ENCODE data around the gene ACSL3. TPM values are rescaled to one million over a fixed set of nuclear protein-coding genes. Genes with fewer than 3 reads are reported as not detected.

Gene ACSL3
- total RNA-seq, 4 donors from 2014 or later: 22.4 to 54.1 (median 42.3) TPM

DNA sequence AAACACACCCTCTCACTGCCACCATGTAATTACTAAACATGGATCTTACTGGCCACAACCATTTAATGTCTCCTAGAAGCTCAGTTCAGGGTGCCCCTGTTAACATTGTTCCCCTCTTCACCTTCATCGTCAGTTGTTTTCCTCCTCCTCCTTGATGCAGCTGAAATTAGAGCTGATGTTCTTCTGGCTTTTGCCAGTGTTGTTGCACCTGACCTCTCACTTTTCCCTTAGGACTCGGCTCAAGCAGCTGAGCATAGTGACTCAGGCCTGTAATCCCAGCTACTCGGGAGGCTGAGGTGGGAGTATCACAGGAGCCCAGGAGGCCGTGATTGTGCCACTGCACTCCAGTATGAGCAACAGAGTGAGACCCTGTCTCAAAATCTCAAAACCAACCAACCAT lies 70.8 kb downstream of the ACSL3 start:
- no peak overlapping the region for H3K4me3 ChIP-seq
- peaks cover 0 to 55% (median 20%) of the 10 kb centered on the region in 4 donors for H3K36me3 ChIP-seq
- H3K27me3 ChIP-seq: no peaks in the 10 kb centered on the region
- no peak overlapping the region for H3K27ac ChIP-seq
- DNase-seq: no peak
- TF ChIP-seq, protein P1, sequence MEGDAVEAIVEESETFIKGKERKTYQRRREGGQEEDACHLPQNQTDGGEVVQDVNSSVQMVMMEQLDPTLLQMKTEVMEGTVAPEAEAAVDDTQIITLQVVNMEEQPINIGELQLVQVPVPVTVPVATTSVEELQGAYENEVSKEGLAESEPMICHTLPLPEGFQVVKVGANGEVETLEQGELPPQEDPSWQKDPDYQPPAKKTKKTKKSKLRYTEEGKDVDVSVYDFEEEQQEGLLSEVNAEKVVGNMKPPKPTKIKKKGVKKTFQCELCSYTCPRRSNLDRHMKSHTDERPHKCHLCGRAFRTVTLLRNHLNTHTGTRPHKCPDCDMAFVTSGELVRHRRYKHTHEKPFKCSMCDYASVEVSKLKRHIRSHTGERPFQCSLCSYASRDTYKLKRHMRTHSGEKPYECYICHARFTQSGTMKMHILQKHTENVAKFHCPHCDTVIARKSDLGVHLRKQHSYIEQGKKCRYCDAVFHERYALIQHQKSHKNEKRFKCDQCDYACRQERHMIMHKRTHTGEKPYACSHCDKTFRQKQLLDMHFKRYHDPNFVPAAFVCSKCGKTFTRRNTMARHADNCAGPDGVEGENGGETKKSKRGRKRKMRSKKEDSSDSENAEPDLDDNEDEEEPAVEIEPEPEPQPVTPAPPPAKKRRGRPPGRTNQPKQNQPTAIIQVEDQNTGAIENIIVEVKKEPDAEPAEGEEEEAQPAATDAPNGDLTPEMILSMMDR (IDR thresholded peaks at IDR 0.05): no peak
- TF ChIP-seq POLR2AphosphoS5 (IDR thresholded peaks at IDR 0.05) (no peak), POLR2A (IDR thresholded peaks at IDR 0.05) (no peak), EP300 (IDR thresholded peaks at IDR 0.05; ENCODE audit: low read depth) (no peak)
- intact Hi-C loops (cut with DNase I; ENCODE audit: low total_unique reads): no loop called here
- H3K9me3 ChIP-seq: no peaks in the 10 kb centered on the region
- in situ Hi-C loops (cut with MboI; ENCODE audit: low pct_ligation_motif_present in 1 of 4, low pct_unique_long_range_greater_than_20kb in 1 of 4, low sequenced_read_pairs in 3 of 4): no loop called here
- H3K4me1 ChIP-seq: no peaks in the 10 kb centered on the region
- 100% methylated on average over 4 of the region's 4 CpGs; no CpG with 5 or more reads in 1 of the 2 donors for WGBS, 2 donors (ENCODE audit: low coverage in 1 of 2)

DNA sequence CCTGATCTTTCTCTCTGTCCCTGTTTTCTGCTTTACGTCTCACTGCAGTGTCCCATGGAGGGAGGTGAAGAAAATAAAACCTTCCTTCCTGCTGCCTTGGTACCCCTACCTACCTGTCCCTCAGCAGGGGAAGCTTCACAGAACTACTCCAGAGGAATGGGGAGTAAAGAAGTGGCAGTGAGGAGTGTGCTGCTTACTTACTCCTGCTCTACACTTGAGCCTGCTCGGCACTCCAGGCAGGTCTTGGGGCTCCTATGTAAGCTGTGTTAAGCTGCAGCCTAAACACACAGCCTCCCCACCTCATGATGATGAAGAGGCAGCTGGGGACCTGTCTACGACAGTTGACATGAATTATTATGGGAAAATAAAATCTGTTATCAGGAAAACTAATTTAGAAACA lies 72.6 kb downstream of the ACSL3 start:
- 86 to 100% methylated on average over 1 to 3 of the region's 3 CpGs for WGBS, 2 donors (ENCODE audit: low coverage in 1 of 2)
- no peak for DNase-seq
- no peak overlapping the region for H3K4me3 ChIP-seq
- TF ChIP-seq POLR2AphosphoS5 (IDR thresholded peaks at IDR 0.05): no peak
- no peak for TF ChIP-seq EP300 (IDR thresholded peaks at IDR 0.05; ENCODE audit: low read depth)
- TF ChIP-seq POLR2A (IDR thresholded peaks at IDR 0.05): no peak
- TF ChIP-seq, protein P1 (IDR thresholded peaks at IDR 0.05): no peak
- H3K27ac ChIP-seq: no peak overlapping the region
- H3K36me3 ChIP-seq: peaks cover 0 to 64% (median 21%) of the 10 kb centered on the region in 4 donors
- no peaks in the 10 kb centered on the region for H3K4me1 ChIP-seq
- in situ Hi-C loops (cut with MboI; ENCODE audit: low pct_ligation_motif_present in 1 of 4, low pct_unique_long_range_greater_than_20kb in 1 of 4, low sequenced_read_pairs in 3 of 4): no loop called here
- H3K27me3 ChIP-seq: no peaks in the 10 kb centered on the region
- intact Hi-C loops (cut with DNase I; ENCODE audit: low total_unique reads): no loop called here
- peaks cover 11 to 13% of the 10 kb centered on the region in 2 donors for H3K9me3 ChIP-seq

DNA sequence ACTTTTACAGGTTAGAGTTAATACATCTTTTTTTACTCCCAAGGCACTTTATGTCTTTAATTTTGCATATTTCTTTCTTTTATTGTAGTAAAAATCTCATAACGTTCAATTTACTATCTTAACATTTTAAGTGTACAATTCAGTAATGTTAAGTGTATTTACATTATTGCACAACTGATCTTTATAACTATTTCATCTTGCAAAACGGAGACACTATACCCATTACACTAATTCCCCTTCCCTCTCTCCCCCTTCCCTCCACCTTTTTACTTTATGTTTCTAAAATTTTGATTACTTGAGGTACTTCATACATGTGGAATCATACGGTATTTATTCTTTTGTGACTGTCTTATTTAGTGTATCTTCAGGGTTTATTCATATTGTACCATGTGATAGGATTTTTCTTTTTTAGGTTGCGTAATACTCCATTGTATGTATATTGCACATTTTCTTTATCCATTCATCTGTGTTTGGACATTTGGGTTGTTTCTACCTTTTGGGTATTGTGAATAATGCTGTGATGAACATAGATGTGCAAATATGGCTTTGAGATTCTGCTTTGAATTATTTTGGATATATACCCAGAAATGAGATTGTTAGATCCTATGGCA lies 75.0 kb downstream of the ACSL3 start:
- Histone ChIP-seq H3K27ac (no peak overlapping the region), H3K4me1 (no peaks in the 10 kb centered on the region), H3K4me3 (no peak overlapping the region), H3K27me3 (no peaks in the 10 kb centered on the region), H3K9me3 (peaks cover 15 to 17% of the 10 kb centered on the region in 2 donors), H3K36me3 (peaks cover 0 to 72% (median 21%) of the 10 kb centered on the region in 4 donors)
- in situ Hi-C loops (cut with MboI; ENCODE audit: low pct_ligation_motif_present in 1 of 4, low pct_unique_long_range_greater_than_20kb in 1 of 4, low sequenced_read_pairs in 3 of 4): no loop called here
- intact Hi-C loops (cut with DNase I; ENCODE audit: low total_unique reads): no loop called here
- TF ChIP-seq POLR2A (IDR thresholded peaks at IDR 0.05) (no peak), POLR2AphosphoS5 (IDR thresholded peaks at IDR 0.05) (no peak), EP300 (IDR thresholded peaks at IDR 0.05; ENCODE audit: low read depth) (no peak)
- TF ChIP-seq, protein P1 (IDR thresholded peaks at IDR 0.05): no peak
- 80 to 83% methylated on average over 4 of the region's 4 CpGs for WGBS, 2 donors (ENCODE audit: low coverage in 1 of 2)
- DNase-seq: no peak

DNA sequence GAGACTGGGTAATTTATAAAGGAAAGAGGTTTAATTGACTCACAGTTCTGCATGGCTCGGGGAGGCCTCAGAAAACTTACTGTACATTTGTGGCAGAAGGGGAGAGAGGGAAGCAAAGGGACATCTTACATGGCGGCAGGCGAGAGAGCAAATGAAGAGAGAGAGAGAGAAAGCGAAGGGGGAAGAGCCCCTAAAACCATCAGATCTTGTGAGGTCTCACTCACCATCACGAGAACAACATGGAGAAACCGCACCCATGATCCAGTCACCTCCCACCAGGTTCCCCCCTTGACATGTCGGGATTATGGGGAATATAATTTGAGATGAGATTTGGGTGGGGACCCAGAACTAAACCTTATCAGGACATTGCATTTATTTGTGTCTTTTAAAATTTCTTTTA lies 75.9 kb downstream of the ACSL3 start:
- Histone ChIP-seq H3K4me1 (no peaks in the 10 kb centered on the region), H3K27me3 (no peaks in the 10 kb centered on the region), H3K36me3 (peaks cover 0 to 72% (median 16%) of the 10 kb centered on the region in 4 donors), H3K9me3 (peaks cover 15 to 17% of the 10 kb centered on the region in 2 donors), H3K27ac (no peak overlapping the region), H3K4me3 (no peak overlapping the region)
- in situ Hi-C loops (cut with MboI; ENCODE audit: low pct_ligation_motif_present in 1 of 4, low pct_unique_long_range_greater_than_20kb in 1 of 4, low sequenced_read_pairs in 3 of 4) (no loop called here), intact Hi-C loops (cut with DNase I; ENCODE audit: low total_unique reads) (no loop called here)
- TF ChIP-seq, protein P1 (IDR thresholded peaks at IDR 0.05): no peak
- TF ChIP-seq POLR2A (IDR thresholded peaks at IDR 0.05) (no peak), POLR2AphosphoS5 (IDR thresholded peaks at IDR 0.05) (no peak), EP300 (IDR thresholded peaks at IDR 0.05; ENCODE audit: low read depth) (no peak)
- WGBS, 2 donors (ENCODE audit: low coverage in 1 of 2): 88 to 95% methylated on average over 5 to 7 of the region's 7 CpGs
- no peak for DNase-seq

Measured in transverse colon (tissue), 4 donors.